LHCN-M2 (cell line): ENCODE measurements around the gene ST3GAL6. TPM values are rescaled to one million over a fixed set of nuclear protein-coding genes. Genes with fewer than 3 reads are reported as not detected.

Source experiments
- total RNA-seq: library from RNA; depleted of rRNA; stranded (reverse); fragments of >200 nt; gene quantifications from 2 replicates; pipeline ENCODE4 v1.2.3, GENCODE V29; 2014; rRNA removed

The ST3GAL6 gene
- total RNA-seq, 1 experiment from 2014 or later: 0.63 TPM

Other genes with a start within 250 kb of the ST3GAL6 start
- gene CLDND1, start 240.4 kb upstream of the ST3GAL6 start, total RNA-seq: 110 and 117 TPM in 2 replicates
- gene GPR15, start 231.4 kb upstream of the ST3GAL6 start, total RNA-seq: not detected in 2 replicates
- gene CPOX, start 169.7 kb upstream of the ST3GAL6 start, total RNA-seq: 41.7 TPM in 2 replicates
- gene DCBLD2, start 138.4 kb downstream of the ST3GAL6 start, total RNA-seq: 628 and 664 TPM in 2 replicates